ENCODE results near the gene NPAS3.

DNA sequence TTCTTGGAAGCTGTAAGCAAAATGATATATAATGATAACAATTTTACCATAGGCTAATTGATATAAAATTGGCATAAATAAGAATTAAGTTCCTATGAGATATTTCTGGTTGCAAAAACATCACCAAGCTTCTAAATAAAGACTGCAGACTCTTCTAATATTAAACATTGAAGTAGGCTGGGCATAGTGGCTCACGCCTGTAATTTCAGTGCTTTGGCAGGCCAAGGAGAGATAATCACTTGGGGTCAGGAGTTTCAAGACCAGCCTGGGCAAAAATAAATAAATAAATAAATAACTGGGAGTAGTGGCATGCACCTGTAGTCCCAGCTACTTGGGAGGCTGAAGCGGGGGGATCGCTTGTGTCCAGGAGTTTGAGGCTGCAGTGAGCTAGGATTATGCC is 71.8 kb downstream of the NPAS3 start:
- TF ChIP-seq, protein P1, sequence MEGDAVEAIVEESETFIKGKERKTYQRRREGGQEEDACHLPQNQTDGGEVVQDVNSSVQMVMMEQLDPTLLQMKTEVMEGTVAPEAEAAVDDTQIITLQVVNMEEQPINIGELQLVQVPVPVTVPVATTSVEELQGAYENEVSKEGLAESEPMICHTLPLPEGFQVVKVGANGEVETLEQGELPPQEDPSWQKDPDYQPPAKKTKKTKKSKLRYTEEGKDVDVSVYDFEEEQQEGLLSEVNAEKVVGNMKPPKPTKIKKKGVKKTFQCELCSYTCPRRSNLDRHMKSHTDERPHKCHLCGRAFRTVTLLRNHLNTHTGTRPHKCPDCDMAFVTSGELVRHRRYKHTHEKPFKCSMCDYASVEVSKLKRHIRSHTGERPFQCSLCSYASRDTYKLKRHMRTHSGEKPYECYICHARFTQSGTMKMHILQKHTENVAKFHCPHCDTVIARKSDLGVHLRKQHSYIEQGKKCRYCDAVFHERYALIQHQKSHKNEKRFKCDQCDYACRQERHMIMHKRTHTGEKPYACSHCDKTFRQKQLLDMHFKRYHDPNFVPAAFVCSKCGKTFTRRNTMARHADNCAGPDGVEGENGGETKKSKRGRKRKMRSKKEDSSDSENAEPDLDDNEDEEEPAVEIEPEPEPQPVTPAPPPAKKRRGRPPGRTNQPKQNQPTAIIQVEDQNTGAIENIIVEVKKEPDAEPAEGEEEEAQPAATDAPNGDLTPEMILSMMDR (IDR thresholded peaks at IDR 0.05): no peak
- TF ChIP-seq POLR2A (IDR thresholded peaks at IDR 0.05) (no peak), POLR2AphosphoS5 (IDR thresholded peaks at IDR 0.05) (no peak)

Measured in breast epithelium (tissue), 3 donors.